Measurements from ENCODE around the gene IL23R. TPM values are rescaled to one million over a fixed set of nuclear protein-coding genes. Genes with fewer than 3 reads are reported as not detected.
A peak's percentile ranks its signal among the peaks of the same experiment; 100 is the strongest.
"Not testable (repeated sequence)": the region's sequence is repeated elsewhere in the genome, so short reads cannot be mapped to it uniquely, and the experiment has no call there.

IL23R gene
- total RNA-seq, 2 donors from 2014 or later: 7.4 to 8.3 TPM

GRCh38 chr1:67190942-67191341, 24.7 kb downstream of the IL23R start:
- Mint-ChIP-seq H3K36me3 (no peaks in the 10 kb centered on the region), H3K4me3 (no peak overlapping the region), H3K27me3 (no peaks in the 10 kb centered on the region), H3K27ac (no peak overlapping the region), H3K9me3 (no peaks in the 10 kb centered on the region), H3K4me1 (ENCODE audit: low read depth in 2 of 2) (peaks cover 15 to 20% of the 10 kb centered on the region in 2 donors)
- DNase-seq (ENCODE audit: low spot score) (no peak), ATAC-seq (peak in 1 of 2 donors; percentile 58)

DNA sequence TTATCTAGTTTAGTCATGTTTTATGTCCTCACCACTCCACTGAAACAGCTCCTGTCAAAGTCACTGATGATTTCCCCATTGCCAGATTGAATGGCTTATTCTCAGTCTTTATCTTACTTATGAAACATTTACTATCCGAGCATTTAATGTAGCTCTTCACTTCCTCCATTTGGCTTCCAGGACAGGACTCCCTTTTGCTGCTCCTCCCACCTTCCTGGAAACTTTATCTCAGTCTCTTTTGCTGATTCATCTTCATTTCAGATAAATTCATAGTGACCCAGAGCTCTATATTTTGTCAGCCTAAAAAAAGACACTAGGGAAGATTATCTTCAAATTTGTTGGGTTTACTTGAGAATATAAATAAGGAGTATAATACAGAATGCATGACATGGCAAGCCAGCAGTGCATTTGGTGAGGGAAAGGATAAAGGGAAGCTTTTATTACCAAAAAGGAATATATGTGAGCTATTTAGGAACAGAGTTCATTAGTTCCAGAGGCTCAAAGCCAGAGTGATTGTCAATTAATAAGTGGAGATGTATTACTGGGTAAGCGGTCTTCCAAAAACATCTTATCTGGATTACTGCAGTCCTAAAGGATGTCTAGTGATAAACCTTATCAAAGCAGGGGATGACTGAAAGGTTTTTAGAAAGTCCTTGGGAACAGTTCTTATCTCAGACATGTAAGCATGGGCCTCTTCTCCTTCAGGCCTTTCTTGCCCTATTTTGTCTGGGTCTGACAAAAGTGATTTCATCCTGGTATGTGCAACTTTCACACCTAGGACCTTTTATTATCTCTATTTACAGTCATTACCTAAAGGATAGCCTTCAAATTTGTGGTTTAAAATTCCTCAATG, 25.6 kb downstream of the IL23R start:
- Mint-ChIP-seq H3K27ac (no peak overlapping the region), H3K27me3 (no peaks in the 10 kb centered on the region), H3K9me3 (peaks cover 3% of the 10 kb centered on the region), H3K36me3 (no peaks in the 10 kb centered on the region), H3K4me1 (ENCODE audit: low read depth in 2 of 2) (peaks cover 19 to 20% of the 10 kb centered on the region in 2 donors), H3K4me3 (no peak overlapping the region)
- no peak for ATAC-seq
- DNase-seq (ENCODE audit: low spot score): no peak

- H3K36me3 Mint-ChIP-seq: peaks cover 4% of the 10 kb centered on the region
- H3K27ac Mint-ChIP-seq: no peak overlapping the region
- H3K27me3 Mint-ChIP-seq: no peaks in the 10 kb centered on the region
- peak; percentile 50 to 66 for ATAC-seq
- peaks cover 23 to 27% of the 10 kb centered on the region in 2 donors for H3K4me1 Mint-ChIP-seq (ENCODE audit: low read depth in 2 of 2)
- peaks cover 5% of the 10 kb centered on the region for H3K9me3 Mint-ChIP-seq
- no peak for DNase-seq (ENCODE audit: low spot score)
- no peak overlapping the region for H3K4me3 Mint-ChIP-seq
Measured at GRCh38 chr1:67192902-67193301, 26.6 kb downstream of the IL23R start.

GRCh38 chr1:67193704-67194103, 27.4 kb downstream of the IL23R start:
- peak overlapping the region; percentile 75 for H3K4me3 Mint-ChIP-seq
- H3K36me3 Mint-ChIP-seq: peaks cover 10% of the 10 kb centered on the region
- H3K9me3 Mint-ChIP-seq: peaks cover 5% of the 10 kb centered on the region
- no peak for DNase-seq (ENCODE audit: low spot score)
- peaks cover 27 to 29% of the 10 kb centered on the region in 2 donors for H3K4me1 Mint-ChIP-seq (ENCODE audit: low read depth in 2 of 2)
- no peaks in the 10 kb centered on the region for H3K27me3 Mint-ChIP-seq
- H3K27ac Mint-ChIP-seq: no peak overlapping the region
- no peak for ATAC-seq

GRCh38 chr1:67194209-67194863, 28.1 kb downstream of the IL23R start:
- Mint-ChIP-seq H3K27ac (no peak overlapping the region), H3K4me1 (ENCODE audit: low read depth in 2 of 2) (peaks cover 33 to 34% of the 10 kb centered on the region in 2 donors), H3K36me3 (peaks cover 17% of the 10 kb centered on the region), H3K27me3 (no peaks in the 10 kb centered on the region), H3K9me3 (peaks cover 5% of the 10 kb centered on the region), H3K4me3 (peak overlapping the region; percentile 75)
- no peak for DNase-seq (ENCODE audit: low spot score)
- peak; percentile 67 to 79 for ATAC-seq

GRCh38 chr1:67200755-67201154, 34.5 kb downstream of the IL23R start:
- Mint-ChIP-seq H3K4me3 (no peak overlapping the region), H3K36me3 (peaks cover 17% of the 10 kb centered on the region), H3K27ac (peak overlapping the region in 1 of 2 donors; percentile 58), H3K4me1 (ENCODE audit: low read depth in 2 of 2) (peaks cover 19 to 23% of the 10 kb centered on the region in 2 donors), H3K9me3 (peaks cover 5% of the 10 kb centered on the region), H3K27me3 (no peaks in the 10 kb centered on the region)
- ATAC-seq (no peak), DNase-seq (ENCODE audit: low spot score) (no peak)

DNA sequence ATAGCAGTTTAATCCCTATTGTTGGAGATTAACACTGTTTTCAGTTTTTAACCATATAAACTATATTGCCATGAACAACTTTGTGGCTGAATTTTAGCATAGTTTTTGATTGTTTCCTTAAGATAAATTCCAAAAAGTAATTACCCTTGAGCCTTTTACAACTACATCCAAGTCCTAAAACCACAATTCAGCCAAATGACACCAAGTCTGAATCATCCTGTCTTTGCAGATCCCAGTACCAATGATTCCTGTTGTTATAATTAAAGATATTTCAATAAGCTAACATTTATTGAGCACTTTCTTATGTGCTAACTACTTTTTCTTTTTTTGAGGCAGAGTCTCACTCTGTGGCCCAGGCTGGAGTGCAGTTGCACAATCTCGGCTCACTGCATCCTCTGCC, 35.6 kb downstream of the IL23R start:
- ATAC-seq (no peak), DNase-seq (ENCODE audit: low spot score) (no peak)
- Mint-ChIP-seq H3K27ac (no peak overlapping the region), H3K9me3 (peaks cover 3% of the 10 kb centered on the region), H3K36me3 (peaks cover 17% of the 10 kb centered on the region), H3K4me3 (no peak overlapping the region), H3K4me1 (ENCODE audit: low read depth in 2 of 2) (peaks cover 15 to 16% of the 10 kb centered on the region in 2 donors), H3K27me3 (no peaks in the 10 kb centered on the region)

- Mint-ChIP-seq H3K36me3 (peaks cover 2% of the 10 kb centered on the region), H3K27ac (peak overlapping the region in 1 of 2 donors; percentile 33), H3K9me3 (no peaks in the 10 kb centered on the region), H3K4me1 (ENCODE audit: low read depth in 2 of 2) (peaks cover 4 to 8% of the 10 kb centered on the region in 2 donors), H3K27me3 (no peaks in the 10 kb centered on the region), H3K4me3 (no peak overlapping the region)
- ATAC-seq: no peak
- no peak for DNase-seq (ENCODE audit: low spot score)
Measured at GRCh38 chr1:67204298-67204980, 38.2 kb downstream of the IL23R start.

GRCh38 chr1:67207398-67207797, 41.1 kb downstream of the IL23R start:
- Mint-ChIP-seq H3K27ac (peak overlapping the region in 1 of 2 donors; percentile 38), H3K4me1 (ENCODE audit: low read depth in 2 of 2) (peaks cover 10 to 26% of the 10 kb centered on the region in 2 donors)
- not testable (repeated sequence) for H3K9me3 Mint-ChIP-seq; H3K36me3 Mint-ChIP-seq; ATAC-seq; H3K4me3 Mint-ChIP-seq; DNase-seq (ENCODE audit: low spot score); H3K27me3 Mint-ChIP-seq

DNA sequence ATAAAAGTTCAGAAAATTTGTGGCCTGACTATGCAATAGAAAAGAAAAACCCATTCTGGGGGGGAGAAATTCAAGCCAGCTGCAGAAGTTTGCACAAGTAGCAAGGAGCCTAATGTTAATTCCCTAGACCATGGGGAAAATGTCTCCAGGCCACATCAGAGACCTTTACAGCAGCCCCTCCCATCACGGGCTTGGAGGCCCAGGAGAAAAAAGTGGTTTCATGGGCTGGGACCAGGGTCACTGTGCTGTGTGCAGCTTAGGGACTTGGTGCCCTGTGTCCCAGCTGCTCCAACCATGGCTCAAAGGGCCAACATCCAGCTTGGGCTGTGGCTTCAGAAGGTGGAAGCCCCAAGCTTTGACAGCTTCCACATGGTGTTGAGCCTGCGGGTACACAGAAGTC, 42.0 kb downstream of the IL23R start:
- ATAC-seq (no peak), DNase-seq (ENCODE audit: low spot score) (no peak)
- H3K9me3 Mint-ChIP-seq: no peaks in the 10 kb centered on the region
- peaks cover 16 to 31% of the 10 kb centered on the region in 2 donors for H3K4me1 Mint-ChIP-seq (ENCODE audit: low read depth in 2 of 2)
- no peak overlapping the region for H3K4me3 Mint-ChIP-seq
- peaks cover 6% of the 10 kb centered on the region for H3K36me3 Mint-ChIP-seq
- peak overlapping the region in 1 of 2 donors; percentile 38 for H3K27ac Mint-ChIP-seq
- H3K27me3 Mint-ChIP-seq: no peaks in the 10 kb centered on the region

GRCh38 chr1:67209521-67209920, 43.3 kb downstream of the IL23R start:
- ATAC-seq: no peak
- H3K36me3 Mint-ChIP-seq: peaks cover 6% of the 10 kb centered on the region
- no peaks in the 10 kb centered on the region for H3K9me3 Mint-ChIP-seq
- H3K27ac Mint-ChIP-seq: peak overlapping the region in 1 of 2 donors; percentile 59
- peaks cover 14 to 41% of the 10 kb centered on the region in 2 donors for H3K4me1 Mint-ChIP-seq (ENCODE audit: low read depth in 2 of 2)
- H3K4me3 Mint-ChIP-seq: no peak overlapping the region
- H3K27me3 Mint-ChIP-seq: no peaks in the 10 kb centered on the region
- DNase-seq (ENCODE audit: low spot score): no peak

- ATAC-seq (peak; percentile 65 to 69), DNase-seq (ENCODE audit: low spot score) (no peak)
- Mint-ChIP-seq H3K4me3 (peak overlapping the region; percentile 54), H3K36me3 (peaks cover 12% of the 10 kb centered on the region), H3K9me3 (peaks cover 4% of the 10 kb centered on the region), H3K27me3 (no peaks in the 10 kb centered on the region), H3K4me1 (ENCODE audit: low read depth in 2 of 2) (peaks cover 28 to 45% of the 10 kb centered on the region in 2 donors), H3K27ac (peak overlapping the region; percentile 68 to 73)
Measured at GRCh38 chr1:67211589-67212563, 45.6 kb downstream of the IL23R start.

DNA sequence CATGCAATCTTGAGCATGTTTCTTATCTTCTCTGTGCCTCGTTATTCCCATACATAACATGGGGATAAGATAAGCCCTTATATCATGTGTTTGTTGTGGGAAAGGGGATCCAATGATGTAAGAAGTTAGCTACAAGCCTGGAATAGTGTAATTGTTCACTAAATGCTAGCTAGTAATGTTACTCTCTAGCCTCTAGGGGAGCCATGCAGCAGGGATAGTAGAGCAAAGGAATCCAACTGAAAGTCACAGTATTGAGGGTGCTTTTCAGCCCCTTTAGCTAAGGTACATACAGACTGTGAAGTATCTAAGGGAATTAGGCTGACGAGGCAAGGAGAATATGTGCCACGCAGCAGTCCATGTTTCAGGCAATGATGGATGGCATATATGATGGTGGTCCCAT, 46.9 kb downstream of the IL23R start:
- Mint-ChIP-seq H3K27me3 (no peaks in the 10 kb centered on the region), H3K9me3 (peaks cover 4% of the 10 kb centered on the region), H3K36me3 (peaks cover 12% of the 10 kb centered on the region), H3K4me1 (ENCODE audit: low read depth in 2 of 2) (peaks cover 28 to 40% of the 10 kb centered on the region in 2 donors), H3K4me3 (peak overlapping the region; percentile 20), H3K27ac (peak overlapping the region; percentile 68 to 73)
- no peak for DNase-seq (ENCODE audit: low spot score)
- ATAC-seq: no peak
